Measurements from ENCODE around the gene SLC5A4.
"Not testable (repeated sequence)": the region's sequence is repeated elsewhere in the genome, so short reads cannot be mapped to it uniquely, and the experiment has no call there.

Gene SLC5A4

GRCh38 chr22:32197553-32198226, 57.5 kb downstream of the SLC5A4 start:
- not testable (repeated sequence) for DNase-seq

- not testable (repeated sequence) for DNase-seq
Observed at GRCh38 chr22:32195900-32196299, 59.2 kb downstream of the SLC5A4 start.

DNA sequence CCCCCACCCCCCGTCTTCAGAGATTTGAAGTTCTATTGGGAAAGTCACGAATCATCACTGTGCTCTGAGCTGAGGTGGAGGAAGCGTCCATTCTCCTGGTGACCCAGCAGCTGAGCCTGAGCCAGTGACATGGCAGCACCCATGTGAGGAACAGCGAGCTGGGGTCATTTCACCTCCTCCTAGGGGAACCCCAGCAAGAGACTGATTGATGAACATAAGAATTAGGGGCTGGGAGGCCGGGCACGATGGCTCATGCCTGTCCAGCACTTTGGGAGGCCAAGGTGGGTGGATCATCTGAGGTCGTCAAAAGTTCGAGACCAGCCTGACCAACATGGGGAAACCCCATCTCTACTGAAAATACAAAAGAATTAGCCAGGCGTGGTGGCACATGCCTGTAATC, 61.8 kb downstream of the SLC5A4 start:
- not testable (repeated sequence) for DNase-seq

- not testable (repeated sequence) for DNase-seq
Observed at GRCh38 chr22:32191021-32191420, 64.1 kb downstream of the SLC5A4 start.

DNA sequence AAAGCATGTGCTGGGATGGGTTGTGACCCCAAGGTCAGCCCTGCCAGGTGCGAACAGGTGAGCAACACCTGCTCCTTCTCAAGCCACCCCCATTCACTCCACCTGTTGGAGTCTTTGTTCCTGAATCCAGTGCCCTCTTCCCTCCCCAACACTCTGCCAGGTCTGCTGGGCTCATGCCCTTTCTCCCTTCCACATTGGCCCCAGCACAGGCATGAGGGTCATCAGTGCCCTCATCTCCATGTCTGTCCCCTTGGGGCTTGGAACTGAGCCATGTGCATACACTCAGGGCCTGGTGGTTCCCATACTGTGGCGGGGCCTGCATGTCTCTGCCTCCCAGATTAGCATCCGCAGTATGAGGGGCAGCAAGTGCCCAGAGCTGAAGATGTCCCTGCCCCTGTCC, 69.3 kb downstream of the SLC5A4 start:
- DNase-seq = no peak

DNA sequence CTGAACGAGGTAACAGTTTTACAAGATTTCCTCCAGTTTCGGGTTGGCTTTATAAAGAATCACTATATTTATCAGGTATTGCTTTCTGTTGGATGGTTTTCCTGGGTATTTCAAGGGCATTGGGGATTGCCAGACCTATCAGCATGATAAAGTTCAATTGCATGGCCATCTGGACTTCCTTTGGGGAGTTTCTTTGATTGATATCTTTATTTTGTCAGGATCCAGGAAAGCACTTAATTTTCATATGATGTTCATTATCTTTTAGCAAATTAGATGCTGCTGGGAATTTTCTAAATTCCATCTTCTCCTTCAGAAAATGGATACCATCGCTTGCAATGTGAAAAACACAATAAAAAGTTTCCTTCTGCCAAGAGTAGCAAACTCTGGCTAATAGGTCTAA, 71.5 kb downstream of the SLC5A4 start:
- DNase-seq = no peak

GRCh38 chr22:32181043-32181442, 74.1 kb downstream of the SLC5A4 start:
- no peak for DNase-seq

DNA sequence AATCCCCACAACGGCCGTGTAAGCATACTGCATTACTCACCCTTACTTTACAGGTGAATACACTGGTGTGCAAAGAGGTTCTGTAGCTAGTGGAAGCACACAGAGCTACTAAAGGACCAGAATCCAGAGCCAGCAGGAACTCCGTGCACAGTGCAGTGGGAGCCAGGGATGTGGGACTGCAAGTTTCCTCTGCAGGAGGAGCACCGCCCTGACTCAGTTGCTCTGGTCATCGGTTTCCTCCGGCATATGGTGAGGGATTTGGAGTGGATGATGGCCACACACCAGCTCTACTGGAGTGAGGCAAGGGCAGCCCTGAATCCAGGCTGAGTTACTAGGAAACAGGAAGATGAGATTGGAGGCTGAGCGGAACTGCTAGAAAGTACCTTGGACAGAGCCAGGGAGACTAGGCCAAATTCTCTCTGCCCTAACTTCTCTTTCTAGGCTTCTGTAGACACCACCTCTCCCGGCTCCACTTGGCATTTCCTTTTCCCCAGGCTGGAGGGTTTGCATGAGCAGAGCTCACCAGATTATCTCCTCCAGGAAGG, 77.9 kb downstream of the SLC5A4 start:
- DNase-seq = no peak

- no peak for DNase-seq
Observed at GRCh38 chr22:32175683-32176644, 79.2 kb downstream of the SLC5A4 start.

- DNase-seq = no peak
Observed at GRCh38 chr22:32175115-32175514, 80.0 kb downstream of the SLC5A4 start.

Data from inflammatory macrophage treated with lipopolysaccharide for 4 hours (primary cell).